WTC11 (cell line): ENCODE results near the gene CFL1.

Experiments used
- ATF3 ChIP-seq: sonication (generic); formaldehyde crosslinking; conservative IDR thresholded peaks from 2 replicates; pipeline ENCODE4 v1.8.1; 2022; ENCODE audit warnings: mild to moderate bottlenecking, missing genetic modification reagents
- CTCF ChIP-seq: fragments of 200-600 bp; IDR thresholded peaks from 2 replicates; pipeline ENCODE4 v1.8.0; 2022; ENCODE audit warnings: antibody characterized with exemption
- ESRRA ChIP-seq: sonication (generic); formaldehyde crosslinking; IDR thresholded peaks from 2 replicates; pipeline ENCODE4 v1.8.1; 2022; ENCODE audit warnings: mild to moderate bottlenecking, missing genetic modification reagents, borderline replicate concordance
- ZNF281 ChIP-seq: sonication (generic); formaldehyde crosslinking; IDR thresholded peaks from 2 replicates; pipeline ENCODE4 v1.8.0; 2023; ENCODE audit warnings: mild to moderate bottlenecking, missing genetic modification reagents

GRCh38 chr11:65814986-65815565, 42.9 kb downstream of the CFL1 start:
- TF ChIP-seq CTCF: no peak
- no peak for TF ChIP-seq ATF3 (CRISPR knock-in tag)
- TF ChIP-seq ESRRA (CRISPR knock-in tag): no peak
- TF ChIP-seq ZNF281 (CRISPR knock-in tag): no peak
